HFF-Myc (cell line): ENCODE results near the gene PDGFRA.

Experiments used
- DNase-seq: peaks from one replicate; pipeline ENCODE4 v3.0.0-alpha.2; 2011; ENCODE audit warnings: low read depth; ENCODE audit errors: extremely low read depth
- H3K4me3 ChIP-seq: replicated peaks from 2 replicates; pipeline ENCODE4 v1.5.1; 2011; ENCODE audit warnings: low read depth, mild to moderate bottlenecking, control low read depth, low read length
- CTCF ChIP-seq: IDR thresholded peaks from 2 replicates; pipeline ENCODE4 v1.5.1; 2012; ENCODE audit warnings: mild to moderate bottlenecking, low read depth, low read length, control low read depth; ENCODE audit errors: missing control alignments

The PDGFRA gene

DNA sequence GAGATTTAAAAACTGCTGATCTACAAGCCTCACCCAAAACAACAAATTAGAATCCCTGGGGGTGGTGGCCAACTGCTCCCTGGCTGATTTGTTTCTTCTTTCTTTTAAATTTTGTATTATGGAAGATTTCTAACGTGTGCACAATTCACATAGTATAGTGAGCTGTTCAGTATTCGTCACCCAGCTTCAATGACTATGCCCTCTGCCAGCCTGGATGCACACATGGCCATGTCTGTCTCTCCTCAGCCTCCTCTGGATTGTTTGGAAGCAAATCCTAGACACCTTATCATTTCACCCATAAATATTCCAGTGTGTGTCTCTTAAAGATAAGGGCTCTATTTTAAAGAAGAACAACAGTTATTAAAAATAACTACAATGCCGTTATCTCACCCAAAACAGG, 61.9 kb downstream of the PDGFRA start:
- no peak for TF ChIP-seq CTCF
- H3K4me3 ChIP-seq = no peak overlapping the region
- no peak for DNase-seq

- TF ChIP-seq CTCF = no peak
- H3K4me3 ChIP-seq = no peak overlapping the region
- no peak for DNase-seq
These were observed 67.6 kb downstream of the PDGFRA start for GRCh38 chr4:54296548-54297203.

DNA sequence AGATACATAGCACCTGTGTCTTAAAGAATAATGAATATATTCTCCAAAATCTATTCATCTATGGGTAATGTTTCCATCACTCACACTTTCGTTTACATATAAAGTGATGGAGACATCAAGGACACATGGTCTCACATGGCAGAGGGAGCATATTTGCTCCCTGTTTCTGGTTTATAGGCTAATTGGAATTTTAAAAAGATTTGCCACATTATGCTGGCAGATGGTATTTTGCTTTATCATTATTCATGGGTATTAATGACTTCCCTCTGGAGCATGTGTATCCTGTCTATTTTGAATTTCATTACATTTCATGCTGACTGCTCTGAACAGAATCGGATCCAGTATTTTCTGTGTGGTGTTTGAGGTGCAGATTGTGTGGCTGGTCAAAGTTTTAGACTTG, 79.0 kb downstream of the PDGFRA start:
- no peak overlapping the region for H3K4me3 ChIP-seq
- no peak for TF ChIP-seq CTCF
- no peak for DNase-seq

DNA sequence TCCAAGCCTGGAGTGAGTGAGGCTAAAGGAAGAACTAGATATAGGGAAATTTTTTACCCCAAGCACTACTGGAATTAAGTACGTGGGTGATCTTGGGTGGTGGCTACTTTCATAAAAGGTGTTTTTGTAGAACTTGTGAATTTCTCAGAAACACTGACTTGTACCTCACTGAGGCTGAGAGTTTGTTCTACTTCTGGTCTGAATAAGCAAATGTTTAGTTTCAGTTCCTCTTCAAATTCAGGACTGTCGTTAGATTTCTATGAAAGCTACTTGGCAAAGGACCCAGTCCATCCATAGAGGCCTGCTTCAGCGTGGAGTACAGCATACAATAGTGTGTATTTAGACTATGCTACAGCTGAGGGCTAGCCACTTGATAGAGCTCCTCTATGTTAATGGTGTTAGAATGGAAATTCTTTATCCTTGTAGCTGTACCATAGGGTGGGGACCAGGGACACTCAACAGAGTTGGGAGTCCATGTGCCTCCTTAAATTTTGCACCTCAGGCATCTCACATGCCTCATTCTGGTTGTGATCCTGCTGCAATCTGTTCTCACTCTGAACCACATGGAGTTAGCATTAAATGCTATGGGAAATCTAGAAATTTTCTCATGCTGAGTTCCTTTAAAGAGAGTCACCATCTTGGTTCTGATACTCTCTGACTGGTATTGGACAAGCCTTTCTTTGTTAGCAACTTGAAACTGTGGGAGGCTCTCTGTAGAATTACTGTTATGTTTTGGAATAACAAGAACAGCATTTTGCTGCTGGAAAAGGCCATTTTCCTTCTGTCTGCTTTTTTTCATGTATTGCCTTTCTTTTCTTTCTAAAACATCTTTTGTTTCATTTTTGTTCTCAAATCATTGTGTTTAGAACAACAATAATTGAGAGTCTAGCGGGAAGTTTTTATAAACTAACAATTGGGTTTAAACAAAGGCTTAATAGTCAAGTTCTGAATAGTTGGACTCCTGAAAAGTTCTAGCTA, 86.8 kb downstream of the PDGFRA start:
- no peak for DNase-seq
- no peak for TF ChIP-seq CTCF
- H3K4me3 ChIP-seq = no peak overlapping the region

GRCh38 chr4:54317690-54318089, 88.6 kb downstream of the PDGFRA start:
- no peak overlapping the region for H3K4me3 ChIP-seq
- DNase-seq = no peak
- TF ChIP-seq CTCF = no peak

GRCh38 chr4:54318904-54319303, 89.8 kb downstream of the PDGFRA start:
- peak; percentile 4 for DNase-seq
- no peak overlapping the region for H3K4me3 ChIP-seq
- TF ChIP-seq CTCF = peak; percentile 90
